ENCODE data around the gene MSL3.

- TF ChIP-seq ESRRA (CRISPR knock-in tag; IDR thresholded peaks at IDR 0.05; ENCODE audit: borderline replicate concordance) (no peak), ZNF121 (CRISPR knock-in tag; IDR thresholded peaks at IDR 0.05) (no peak), USF2 (CRISPR knock-in tag; IDR thresholded peaks at IDR 0.05) (no peak), ATF1 (CRISPR knock-in tag; IDR thresholded peaks at IDR 0.05) (no peak), CTCF (IDR thresholded peaks at IDR 0.05) (no peak), E2F4 (CRISPR knock-in tag; IDR thresholded peaks at IDR 0.05; ENCODE audit: borderline replicate concordance, low read depth) (no peak), NR3C1 (CRISPR knock-in tag; conservative IDR thresholded peaks at IDR 0.05; ENCODE audit: low read depth) (no peak)
Measured at GRCh38 chrX:11750694-11751093, 7.3 kb upstream of the MSL3 start.
